Measurements from ENCODE around the gene SPTBN4.

- no peak for TF ChIP-seq POLR2A (IDR thresholded peaks at IDR 0.05)
- TF ChIP-seq CTCF (IDR thresholded peaks at IDR 0.05): no peak
These were observed 28.5 kb upstream of the SPTBN4 start for GRCh38 chr19:40438284-40438683.

All from ovary (tissue), 3 donors.